ENCODE data around the gene TANC1. TPM values are rescaled to one million over a fixed set of nuclear protein-coding genes. Genes with fewer than 3 reads are reported as not detected.

The TANC1 gene
- total RNA-seq, 8 experiments from 2014 or later = 2.8 to 47.3 (median 6.9) TPM

DNA sequence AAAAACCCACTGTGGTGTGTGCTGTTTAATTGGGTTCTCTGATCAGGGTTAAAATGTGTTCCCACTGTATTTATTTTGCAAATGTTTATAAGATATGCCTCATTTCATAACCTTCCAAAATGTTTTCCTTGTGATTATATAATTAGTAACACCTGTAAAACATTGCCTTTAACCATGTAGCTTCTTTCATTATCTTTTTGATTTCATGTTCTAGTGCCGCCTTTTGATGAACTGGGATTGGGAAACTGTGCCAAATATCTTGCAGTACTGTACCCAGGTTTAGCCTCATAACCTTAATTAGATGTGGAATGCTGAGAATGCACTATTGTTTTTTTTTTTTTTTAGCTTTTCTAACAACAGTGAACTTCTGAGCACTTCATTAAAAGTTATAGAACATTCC is 96.9 kb downstream of the TANC1 start:
- Histone ChIP-seq H3K4me1 (replicated peaks in 1 of 2) (peaks cover 3 to 9% of the 10 kb centered on the region in 2 donors), H3K4me3 (no peak overlapping the region), H3K27ac (no peak overlapping the region)
- no peak for ATAC-seq (replicated peaks in 6 of 8)
- in situ Hi-C loops (cut with MboI; ENCODE audit: low pct_unique_long_range_greater_than_20kb in 2 of 9, low sequenced_read_pairs in 9 of 9, unreplicated experiment in 9 of 9) = no loop called here
- WGBS, 10 experiments = 27 to 100% (median 88%) methylated on average over 1 of the region's 1 CpG; no CpG with 5 or more reads in 2 of the 10 experiments

- 79 to 100% (median 89%) methylated on average over 1 to 4 of the region's 4 CpGs; no CpG with 5 or more reads in 2 of the 10 experiments for WGBS, 10 experiments
- H3K4me3 ChIP-seq = no peak overlapping the region
- ATAC-seq (replicated peaks in 6 of 8) = no peak
- in situ Hi-C loops (cut with MboI; ENCODE audit: low pct_unique_long_range_greater_than_20kb in 2 of 9, low sequenced_read_pairs in 9 of 9, unreplicated experiment in 9 of 9) = no loop called here
- H3K4me1 ChIP-seq (replicated peaks in 1 of 2) = peaks cover 3 to 9% of the 10 kb centered on the region in 2 donors
- H3K27ac ChIP-seq = no peak overlapping the region
Observed at GRCh38 chr2:159065891-159066290, 97.5 kb downstream of the TANC1 start.

GRCh38 chr2:159066541-159067156 is 98.2 kb downstream of the TANC1 start:
- in situ Hi-C loops (cut with MboI; ENCODE audit: low pct_unique_long_range_greater_than_20kb in 2 of 9, low sequenced_read_pairs in 9 of 9, unreplicated experiment in 9 of 9) = no loop called here
- H3K27ac ChIP-seq = no peak overlapping the region
- no peak overlapping the region for H3K4me3 ChIP-seq
- ATAC-seq (replicated peaks in 6 of 8) = no peak
- H3K4me1 ChIP-seq (replicated peaks in 1 of 2) = peaks cover 3 to 9% of the 10 kb centered on the region in 2 donors
- WGBS, 10 experiments = 57 to 100% (median 91%) methylated on average over 1 of the region's 1 CpG

- in situ Hi-C loops (cut with MboI; ENCODE audit: low pct_unique_long_range_greater_than_20kb in 2 of 9, low sequenced_read_pairs in 9 of 9, unreplicated experiment in 9 of 9) = no loop called here
- Histone ChIP-seq H3K4me1 (replicated peaks in 1 of 2) (peaks cover 3 to 9% of the 10 kb centered on the region in 2 donors), H3K4me3 (no peak overlapping the region), H3K27ac (no peak overlapping the region)
- ATAC-seq (replicated peaks in 6 of 8) = no peak
- 0 to 100% (median 82%) methylated on average over 1 of the region's 1 CpG; no CpG with 5 or more reads in 3 of the 10 experiments for WGBS, 10 experiments
Observed at GRCh38 chr2:159067971-159068370, 99.5 kb downstream of the TANC1 start.

DNA sequence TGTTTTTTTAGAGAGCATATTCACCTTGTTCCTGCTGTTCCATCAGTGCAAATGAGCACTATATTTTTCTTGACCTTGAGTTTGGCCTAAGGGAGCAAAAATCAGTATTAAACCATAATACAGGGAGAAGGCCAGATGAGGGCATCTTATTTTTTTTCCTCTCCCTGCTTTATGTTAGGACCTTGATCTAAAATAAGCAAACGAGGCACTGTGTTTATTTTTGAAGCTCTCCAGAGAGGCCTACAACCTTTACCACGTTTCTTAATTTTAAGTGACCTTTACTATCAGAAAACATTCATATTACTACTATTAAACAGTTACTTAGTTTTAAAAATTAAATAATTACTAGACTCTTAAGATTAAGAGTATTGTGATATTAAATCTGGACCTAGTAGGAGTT is 100.8 kb downstream of the TANC1 start:
- ATAC-seq (replicated peaks in 6 of 8) = no peak
- WGBS, 10 experiments = 60 to 100% (median 85%) methylated on average over 1 to 2 of the region's 2 CpGs
- Histone ChIP-seq H3K4me1 (replicated peaks in 1 of 2) (peaks cover 3 to 9% of the 10 kb centered on the region in 2 donors), H3K27ac (no peak overlapping the region), H3K4me3 (no peak overlapping the region)
- in situ Hi-C loops (cut with MboI; ENCODE audit: low pct_unique_long_range_greater_than_20kb in 2 of 9, low sequenced_read_pairs in 9 of 9, unreplicated experiment in 9 of 9) = no loop called here

- Histone ChIP-seq H3K27ac (no peak overlapping the region), H3K4me3 (no peak overlapping the region), H3K4me1 (replicated peaks in 1 of 2) (no peaks in the 10 kb centered on the region)
- no peak for ATAC-seq (replicated peaks in 6 of 8)
- WGBS, 10 experiments = 0 to 100% (median 42%) methylated on average over 1 to 2 of the region's 2 CpGs; no CpG with 5 or more reads in 3 of the 10 experiments
- in situ Hi-C loops (cut with MboI; ENCODE audit: low pct_unique_long_range_greater_than_20kb in 2 of 9, low sequenced_read_pairs in 9 of 9, unreplicated experiment in 9 of 9) = no loop called here
Observed at GRCh38 chr2:159070235-159070634, 101.8 kb downstream of the TANC1 start.

GRCh38 chr2:159071190-159071915 is 102.9 kb downstream of the TANC1 start:
- ATAC-seq (replicated peaks in 6 of 8) = no peak
- no peak overlapping the region for H3K27ac ChIP-seq
- in situ Hi-C loops (cut with MboI; ENCODE audit: low pct_unique_long_range_greater_than_20kb in 2 of 9, low sequenced_read_pairs in 9 of 9, unreplicated experiment in 9 of 9) = no loop called here
- no peaks in the 10 kb centered on the region for H3K4me1 ChIP-seq (replicated peaks in 1 of 2)
- H3K4me3 ChIP-seq = no peak overlapping the region
- WGBS, 10 experiments = 0 to 100% (median 75%) methylated on average over 1 to 2 of the region's 2 CpGs

DNA sequence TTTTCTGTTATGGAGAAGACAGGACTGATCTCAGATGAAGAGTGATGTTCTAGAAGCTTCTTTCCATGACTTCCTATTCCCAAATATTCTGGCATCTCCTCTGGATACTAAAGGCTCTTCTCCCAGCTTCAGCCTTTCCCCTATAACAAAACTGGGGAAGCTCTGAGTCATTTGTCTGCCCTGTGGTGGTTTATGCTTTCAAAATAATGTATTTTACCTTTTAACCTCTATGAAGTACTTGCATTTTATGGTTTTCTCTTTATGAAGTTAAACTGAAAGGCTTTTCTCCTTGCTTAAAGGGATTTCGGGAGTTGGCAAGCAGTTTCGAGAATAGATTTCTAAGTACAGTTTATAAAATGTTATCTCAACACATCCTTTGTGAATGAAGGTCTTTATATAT is 104.4 kb downstream of the TANC1 start:
- Histone ChIP-seq H3K27ac (no peak overlapping the region), H3K4me3 (no peak overlapping the region), H3K4me1 (replicated peaks in 1 of 2) (no peaks in the 10 kb centered on the region)
- 39 to 100% (median 92%) methylated on average over 2 of the region's 2 CpGs; no CpG with 5 or more reads in 3 of the 10 experiments for WGBS, 10 experiments
- in situ Hi-C loops (cut with MboI; ENCODE audit: low pct_unique_long_range_greater_than_20kb in 2 of 9, low sequenced_read_pairs in 9 of 9, unreplicated experiment in 9 of 9) = no loop called here
- ATAC-seq (replicated peaks in 6 of 8) = no peak

GRCh38 chr2:159073256-159073655 is 104.8 kb downstream of the TANC1 start:
- Histone ChIP-seq H3K4me3 (no peak overlapping the region), H3K27ac (no peak overlapping the region), H3K4me1 (replicated peaks in 1 of 2) (no peaks in the 10 kb centered on the region)
- in situ Hi-C loops (cut with MboI; ENCODE audit: low pct_unique_long_range_greater_than_20kb in 2 of 9, low sequenced_read_pairs in 9 of 9, unreplicated experiment in 9 of 9) = no loop called here
- 66 to 100% (median 80%) methylated on average over 1 to 2 of the region's 2 CpGs; no CpG with 5 or more reads in 1 of the 10 experiments for WGBS, 10 experiments
- ATAC-seq (replicated peaks in 6 of 8) = peak in 1 of 8 experiments; percentile 48

GRCh38 chr2:159074605-159075004 is 106.2 kb downstream of the TANC1 start:
- no peak for ATAC-seq (replicated peaks in 6 of 8)
- H3K4me3 ChIP-seq = no peak overlapping the region
- 82 to 100% (median 95%) methylated on average over 2 to 7 of the region's 7 CpGs; no CpG with 5 or more reads in 1 of the 10 experiments for WGBS, 10 experiments
- in situ Hi-C loops (cut with MboI; ENCODE audit: low pct_unique_long_range_greater_than_20kb in 2 of 9, low sequenced_read_pairs in 9 of 9, unreplicated experiment in 9 of 9) = no loop called here
- H3K27ac ChIP-seq = no peak overlapping the region
- H3K4me1 ChIP-seq (replicated peaks in 1 of 2) = no peaks in the 10 kb centered on the region

- 0 to 100% (median 58%) methylated on average over 1 of the region's 1 CpG for whole genome bisulfite sequencing, 10 experiments
- no peaks in the 10 kb centered on the region for H3K4me1 ChIP-seq (replicated peaks in 1 of 2)
- no peak for ATAC-seq (replicated peaks in 6 of 8)
- in situ Hi-C loops (cut with MboI; ENCODE audit: low pct_unique_long_range_greater_than_20kb in 2 of 9, low sequenced_read_pairs in 9 of 9, unreplicated experiment in 9 of 9) = no loop called here
- H3K27ac ChIP-seq = no peak overlapping the region
- no peak overlapping the region for H3K4me3 ChIP-seq
Observed at GRCh38 chr2:159075727-159076126, 107.3 kb downstream of the TANC1 start.

DNA sequence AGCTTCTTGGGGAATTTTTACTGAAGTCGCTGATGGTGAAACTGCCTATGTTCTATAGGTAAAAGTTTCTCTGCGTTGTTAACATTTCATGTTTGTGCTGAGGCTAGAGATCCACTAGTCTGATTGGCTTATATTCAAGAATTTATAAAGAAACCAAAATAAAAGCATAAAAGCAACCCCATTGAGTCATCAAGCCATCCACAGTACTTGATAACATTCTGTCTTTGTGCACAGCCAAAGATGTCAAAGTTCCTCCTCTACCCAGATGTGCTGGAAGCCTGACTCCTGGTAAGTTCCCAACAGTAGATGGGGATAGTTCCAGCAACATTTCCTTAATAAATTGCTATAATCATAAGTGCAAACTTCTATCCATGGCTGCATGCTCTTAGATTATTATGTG is 107.8 kb downstream of the TANC1 start:
- 44 to 93% (median 79%) methylated on average over 2 of the region's 2 CpGs; no CpG with 5 or more reads in 2 of the 10 experiments for WGBS, 10 experiments
- Histone ChIP-seq H3K4me3 (no peak overlapping the region), H3K4me1 (replicated peaks in 1 of 2) (no peaks in the 10 kb centered on the region), H3K27ac (no peak overlapping the region)
- in situ Hi-C loops (cut with MboI; ENCODE audit: low pct_unique_long_range_greater_than_20kb in 2 of 9, low sequenced_read_pairs in 9 of 9, unreplicated experiment in 9 of 9) = no loop called here
- no peak for ATAC-seq (replicated peaks in 6 of 8)

- in situ Hi-C loops (cut with MboI; ENCODE audit: low pct_unique_long_range_greater_than_20kb in 2 of 9, low sequenced_read_pairs in 9 of 9, unreplicated experiment in 9 of 9) = no loop called here
- ATAC-seq (replicated peaks in 6 of 8) = no peak
- Histone ChIP-seq H3K4me3 (no peak overlapping the region), H3K4me1 (replicated peaks in 1 of 2) (no peaks in the 10 kb centered on the region), H3K27ac (no peak overlapping the region)
Observed at GRCh38 chr2:159077869-159078268, 109.4 kb downstream of the TANC1 start.

- ATAC-seq (replicated peaks in 6 of 8) = no peak
- WGBS, 10 experiments = 80 to 100% (median 100%) methylated on average over 1 of the region's 1 CpG; no CpG with 5 or more reads in 3 of the 10 experiments
- in situ Hi-C loops (cut with MboI; ENCODE audit: low pct_unique_long_range_greater_than_20kb in 2 of 9, low sequenced_read_pairs in 9 of 9, unreplicated experiment in 9 of 9) = no loop called here
- H3K4me1 ChIP-seq (replicated peaks in 1 of 2) = no peaks in the 10 kb centered on the region
- no peak overlapping the region for H3K4me3 ChIP-seq
- H3K27ac ChIP-seq = no peak overlapping the region
Observed at GRCh38 chr2:159078443-159078842, 110.0 kb downstream of the TANC1 start.
